ENCODE data around the gene TSC22D2.

DNA sequence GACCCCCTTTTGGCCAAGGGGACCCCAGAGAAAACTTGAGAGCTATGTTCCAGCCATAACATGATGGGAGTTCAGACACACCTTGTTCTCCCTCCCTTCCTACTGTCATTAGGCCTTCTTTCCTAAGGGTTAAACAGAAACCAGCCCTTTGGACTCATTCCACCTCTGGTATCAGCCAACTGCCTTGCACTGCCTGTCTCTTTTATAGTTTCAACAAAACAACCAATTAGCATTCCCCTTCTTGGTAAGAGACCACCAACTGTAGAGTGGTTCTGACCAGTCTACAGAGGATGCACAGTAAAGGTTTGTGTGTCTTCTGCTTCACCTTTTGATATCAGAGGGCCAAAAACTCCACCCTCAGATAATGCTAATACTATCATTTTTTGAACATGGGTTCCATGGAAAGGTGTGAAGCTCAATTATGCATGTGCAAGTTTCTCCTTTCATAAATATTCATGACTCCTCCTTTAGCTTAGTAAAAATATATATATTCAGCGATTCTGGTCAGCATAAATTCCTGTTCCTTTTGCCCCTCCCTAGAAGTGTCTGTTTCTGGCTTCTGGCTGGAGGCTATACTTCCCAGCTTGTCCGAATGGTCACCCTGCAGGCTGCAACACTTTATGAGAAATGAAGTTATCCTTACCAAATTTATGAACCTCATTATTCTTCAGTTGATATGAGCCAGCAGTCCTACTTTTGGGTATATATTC, 82.3 kb downstream of the TSC22D2 start:
- TF ChIP-seq, protein P1, sequence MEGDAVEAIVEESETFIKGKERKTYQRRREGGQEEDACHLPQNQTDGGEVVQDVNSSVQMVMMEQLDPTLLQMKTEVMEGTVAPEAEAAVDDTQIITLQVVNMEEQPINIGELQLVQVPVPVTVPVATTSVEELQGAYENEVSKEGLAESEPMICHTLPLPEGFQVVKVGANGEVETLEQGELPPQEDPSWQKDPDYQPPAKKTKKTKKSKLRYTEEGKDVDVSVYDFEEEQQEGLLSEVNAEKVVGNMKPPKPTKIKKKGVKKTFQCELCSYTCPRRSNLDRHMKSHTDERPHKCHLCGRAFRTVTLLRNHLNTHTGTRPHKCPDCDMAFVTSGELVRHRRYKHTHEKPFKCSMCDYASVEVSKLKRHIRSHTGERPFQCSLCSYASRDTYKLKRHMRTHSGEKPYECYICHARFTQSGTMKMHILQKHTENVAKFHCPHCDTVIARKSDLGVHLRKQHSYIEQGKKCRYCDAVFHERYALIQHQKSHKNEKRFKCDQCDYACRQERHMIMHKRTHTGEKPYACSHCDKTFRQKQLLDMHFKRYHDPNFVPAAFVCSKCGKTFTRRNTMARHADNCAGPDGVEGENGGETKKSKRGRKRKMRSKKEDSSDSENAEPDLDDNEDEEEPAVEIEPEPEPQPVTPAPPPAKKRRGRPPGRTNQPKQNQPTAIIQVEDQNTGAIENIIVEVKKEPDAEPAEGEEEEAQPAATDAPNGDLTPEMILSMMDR (IDR thresholded peaks at IDR 0.05; ENCODE audit: low read depth, low read length): no peak
- TF ChIP-seq EZH2phosphoT487 (IDR thresholded peaks at IDR 0.05; ENCODE audit: low read depth): no peak

Measured in OCI-LY3 (cell line).